ES-I3 (cell line): ENCODE data around the gene NRBF2.

Source experiments
- H3K36me3 ChIP-seq: 2 replicates; pipeline ENCODE4 v1.6.1; 2013; ENCODE audit warnings: mild to moderate bottlenecking, low read length, control low read depth, moderate library complexity; ENCODE audit not compliant: insufficient read depth
- H3K4me1 ChIP-seq: 2 replicates; pipeline ENCODE4 v1.6.1; 2013; ENCODE audit warnings: mild to moderate bottlenecking, control low read depth, low read length; ENCODE audit not compliant: insufficient read depth
- H3K9ac ChIP-seq: 2 replicates; pipeline ENCODE4 v1.6.1; 2013; ENCODE audit warnings: low read depth, mild to moderate bottlenecking, low read length, moderate library complexity
- H3K9me3 ChIP-seq: 2 replicates; pipeline ENCODE4 v1.6.1; 2013; ENCODE audit warnings: mild to moderate bottlenecking, low read length, moderate library complexity; ENCODE audit not compliant: control insufficient read depth, insufficient read depth

Gene NRBF2

DNA sequence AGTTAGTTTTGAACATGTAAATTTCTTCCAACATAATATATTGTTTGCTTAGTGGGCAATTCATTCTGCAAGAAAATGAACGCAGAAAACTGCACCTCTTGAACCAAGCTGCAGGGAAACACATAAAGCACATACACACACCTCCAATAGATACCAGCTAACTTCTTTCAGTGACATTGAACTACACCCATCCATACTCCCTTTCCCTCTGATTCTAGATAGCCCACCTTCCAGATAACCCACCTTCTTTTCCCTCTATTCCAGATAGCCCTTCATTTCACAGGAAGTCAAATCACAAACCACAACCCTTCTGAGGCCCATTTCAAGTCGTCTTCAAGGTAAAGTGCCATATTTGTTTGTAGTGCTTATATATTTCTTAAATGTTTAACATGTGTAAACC, 28.5 kb downstream of the NRBF2 start:
- H3K36me3 ChIP-seq = peaks cover 5% of the 10 kb centered on the region; the same call in 1 of the 2 replicates
- H3K9ac ChIP-seq = no peak overlapping the region
- H3K4me1 ChIP-seq = no peaks in the 10 kb centered on the region; the same call in 1 of the 2 replicates
- no peaks in the 10 kb centered on the region for H3K9me3 ChIP-seq

DNA sequence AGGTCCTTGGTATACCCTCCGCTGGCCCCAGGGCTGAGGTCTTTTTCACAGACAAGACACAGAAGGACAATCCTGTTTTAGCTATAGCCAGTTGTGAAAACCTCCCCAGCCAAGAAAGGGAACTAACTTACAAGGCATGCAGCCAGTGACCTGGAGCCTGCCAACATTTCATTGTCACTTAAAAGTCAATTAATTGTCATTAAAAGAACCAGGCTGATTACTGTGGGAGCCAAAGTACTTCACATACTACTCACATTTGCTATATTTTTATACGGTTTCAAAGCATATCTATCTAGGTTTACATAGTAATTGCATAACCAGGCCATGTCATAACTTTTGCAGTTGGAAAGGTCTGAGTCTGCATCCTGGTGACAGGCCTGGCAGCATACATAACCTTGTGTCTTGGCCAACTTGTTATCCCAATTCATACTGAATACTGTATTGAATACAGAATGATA, 31.1 kb downstream of the NRBF2 start:
- no peaks in the 10 kb centered on the region for H3K9me3 ChIP-seq
- no peaks in the 10 kb centered on the region; the same call in 1 of the 2 replicates for H3K4me1 ChIP-seq
- H3K36me3 ChIP-seq = peaks cover 15% of the 10 kb centered on the region

DNA sequence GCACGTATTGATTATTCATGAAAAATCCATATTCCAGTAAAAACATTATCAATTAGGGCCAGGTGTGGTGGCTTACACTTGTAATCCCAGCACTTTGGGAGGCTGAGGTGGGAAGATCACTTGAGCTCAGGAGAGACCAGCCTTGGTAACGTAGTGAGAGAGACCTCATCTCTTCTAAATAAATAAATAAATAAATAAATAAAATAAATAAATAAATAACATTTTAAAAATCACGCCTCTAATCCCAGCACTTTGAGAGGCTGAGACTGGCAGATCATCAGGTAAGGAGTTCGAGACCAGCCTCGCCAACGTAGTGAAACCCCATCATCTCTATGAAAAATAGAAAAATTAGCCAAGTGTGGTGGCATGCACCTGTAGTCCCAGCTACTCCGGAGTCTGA, 32.1 kb downstream of the NRBF2 start:
- Histone ChIP-seq H3K9me3 (no peaks in the 10 kb centered on the region), H3K36me3 (peaks cover 21% of the 10 kb centered on the region), H3K9ac (no peak overlapping the region), H3K4me1 (no peaks in the 10 kb centered on the region; the same call in 1 of the 2 replicates)

More for the DNA sequence above, 31.1 kb downstream of the NRBF2 start:
- H3K9ac ChIP-seq = no peak overlapping the region

DNA sequence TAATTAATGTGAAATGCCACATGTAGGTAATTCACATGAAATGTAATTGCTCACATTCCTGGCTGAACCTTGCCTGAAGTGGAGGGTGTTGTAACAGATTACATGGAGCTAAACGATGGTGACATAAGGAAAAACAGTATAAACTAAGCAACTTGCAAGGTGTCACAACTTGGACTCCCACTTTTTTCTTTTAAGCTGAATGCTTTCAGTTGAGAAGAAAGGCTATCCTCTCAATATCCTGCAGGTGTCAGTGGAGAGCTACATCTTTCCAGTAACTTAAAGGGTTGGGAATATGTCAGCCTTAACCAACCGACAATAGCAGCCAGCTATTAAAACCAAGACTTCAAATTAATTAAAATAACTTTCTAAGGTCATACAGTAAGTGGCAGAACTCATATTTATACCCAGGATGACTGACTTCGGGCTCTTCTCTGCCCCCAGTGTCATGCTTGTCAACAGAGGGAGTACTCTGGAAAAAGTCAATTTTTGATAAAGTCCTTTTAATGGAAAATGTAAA, 33.7 kb downstream of the NRBF2 start:
- Histone ChIP-seq H3K9me3 (no peaks in the 10 kb centered on the region), H3K9ac (no peak overlapping the region), H3K36me3 (peaks cover 26% of the 10 kb centered on the region), H3K4me1 (no peaks in the 10 kb centered on the region; the same call in 1 of the 2 replicates)

DNA sequence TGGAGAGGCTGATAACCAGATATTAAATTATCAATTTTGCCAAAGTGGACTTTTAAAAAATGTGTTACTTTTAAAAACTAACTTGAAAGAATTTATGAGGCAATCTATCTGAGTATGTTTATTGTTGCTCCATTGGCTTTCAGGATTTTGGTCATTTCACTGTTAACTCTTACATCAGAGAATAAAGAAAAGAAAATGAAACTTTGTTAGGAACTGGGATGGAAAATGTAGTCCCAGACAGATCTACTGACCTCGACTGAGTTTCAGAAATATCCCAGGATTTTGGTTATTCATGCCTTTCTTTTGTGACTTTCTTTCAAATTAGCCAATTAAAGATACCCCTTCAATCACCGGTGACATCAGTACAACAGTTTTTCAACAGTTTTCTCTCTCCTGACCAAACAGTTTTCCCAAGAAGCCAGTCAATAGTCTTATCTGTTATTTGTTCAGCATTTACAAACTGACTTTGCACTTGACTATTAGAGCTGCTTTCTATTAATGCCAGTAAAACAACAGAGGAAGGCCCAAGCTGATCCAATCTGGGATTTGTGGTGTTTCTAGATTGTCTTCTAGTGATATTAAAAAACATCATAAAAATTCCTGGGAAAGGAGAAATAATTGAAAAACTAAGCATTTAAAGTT, 35.8 kb downstream of the NRBF2 start:
- Histone ChIP-seq H3K9ac (no peak overlapping the region), H3K36me3 (peaks cover 33% of the 10 kb centered on the region), H3K9me3 (no peaks in the 10 kb centered on the region), H3K4me1 (no peaks in the 10 kb centered on the region)

DNA sequence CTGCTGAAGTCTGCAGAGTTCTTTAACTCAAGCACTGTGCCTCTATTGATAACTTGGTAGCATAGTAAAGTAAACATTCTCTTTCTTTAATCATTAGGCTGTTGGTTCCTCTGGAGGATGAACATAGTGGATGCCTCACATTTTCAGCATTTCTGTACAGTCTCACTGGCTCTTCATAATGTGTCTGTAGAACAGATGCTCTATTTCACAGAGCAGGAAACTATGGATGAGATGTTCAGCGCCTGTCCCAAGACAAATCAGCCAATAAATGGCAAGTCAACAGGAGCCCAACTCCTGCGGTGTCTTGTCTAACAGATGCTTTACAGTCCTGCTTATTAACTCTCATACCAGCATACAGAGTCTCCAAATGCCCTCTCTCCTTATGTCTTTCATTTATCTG, 36.5 kb downstream of the NRBF2 start:
- H3K9ac ChIP-seq = no peak overlapping the region
- peaks cover 37% of the 10 kb centered on the region for H3K36me3 ChIP-seq
- H3K4me1 ChIP-seq = no peaks in the 10 kb centered on the region

DNA sequence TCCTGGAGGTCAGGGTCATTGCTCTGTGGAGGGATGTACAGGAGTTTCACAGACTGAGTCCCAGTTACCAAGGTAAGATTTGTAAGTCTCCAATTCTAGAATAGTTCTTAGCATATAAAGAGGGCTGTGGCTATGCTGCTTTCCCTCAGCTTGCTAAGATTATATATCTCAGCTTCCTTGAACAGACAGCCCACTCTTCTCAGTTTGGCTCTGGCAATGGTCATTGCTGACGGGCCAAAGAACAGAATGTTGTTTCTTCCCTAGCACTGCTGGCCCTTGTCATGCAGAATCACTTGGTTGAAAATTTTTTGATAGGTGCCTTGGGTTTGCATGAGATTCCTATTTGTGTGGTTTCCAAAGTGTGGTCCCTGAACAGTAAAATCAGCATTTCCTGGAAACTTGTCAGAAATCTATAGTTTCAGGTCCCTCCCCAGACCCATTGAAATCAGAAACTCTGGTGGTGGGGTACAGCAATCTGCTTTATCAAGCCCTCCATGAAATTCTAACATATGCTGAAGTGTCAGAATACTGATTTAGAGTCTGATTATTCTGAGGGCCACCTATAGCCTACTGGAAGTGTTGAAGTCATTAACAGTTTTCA, 38.2 kb downstream of the NRBF2 start:
- H3K36me3 ChIP-seq = peaks cover 42% of the 10 kb centered on the region
- H3K4me1 ChIP-seq = no peaks in the 10 kb centered on the region
- no peak overlapping the region for H3K9ac ChIP-seq
- H3K9me3 ChIP-seq = no peaks in the 10 kb centered on the region

More for the DNA sequence above, 36.5 kb downstream of the NRBF2 start:
- H3K9me3 ChIP-seq = no peaks in the 10 kb centered on the region

DNA sequence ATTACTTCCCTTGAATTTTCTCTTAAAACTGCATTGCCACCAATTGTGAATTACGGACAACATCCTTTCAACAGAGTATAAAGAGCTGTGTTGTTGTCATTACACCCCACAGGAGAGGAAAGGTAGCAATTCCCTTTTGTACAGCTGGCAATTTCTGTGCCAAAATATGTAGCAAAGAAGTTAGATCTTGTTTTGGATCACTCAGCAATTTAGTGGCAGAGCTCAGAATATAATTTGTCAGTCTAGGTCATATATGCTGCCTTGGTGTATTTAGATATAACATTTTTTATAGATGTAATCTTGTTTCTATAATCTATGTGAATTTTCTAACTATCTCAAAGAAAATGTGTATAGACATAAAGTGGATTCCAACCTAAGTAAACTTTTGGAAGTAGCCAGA, 38.8 kb downstream of the NRBF2 start:
- Histone ChIP-seq H3K9me3 (no peaks in the 10 kb centered on the region), H3K36me3 (peaks cover 38% of the 10 kb centered on the region), H3K4me1 (no peaks in the 10 kb centered on the region), H3K9ac (no peak overlapping the region)

DNA sequence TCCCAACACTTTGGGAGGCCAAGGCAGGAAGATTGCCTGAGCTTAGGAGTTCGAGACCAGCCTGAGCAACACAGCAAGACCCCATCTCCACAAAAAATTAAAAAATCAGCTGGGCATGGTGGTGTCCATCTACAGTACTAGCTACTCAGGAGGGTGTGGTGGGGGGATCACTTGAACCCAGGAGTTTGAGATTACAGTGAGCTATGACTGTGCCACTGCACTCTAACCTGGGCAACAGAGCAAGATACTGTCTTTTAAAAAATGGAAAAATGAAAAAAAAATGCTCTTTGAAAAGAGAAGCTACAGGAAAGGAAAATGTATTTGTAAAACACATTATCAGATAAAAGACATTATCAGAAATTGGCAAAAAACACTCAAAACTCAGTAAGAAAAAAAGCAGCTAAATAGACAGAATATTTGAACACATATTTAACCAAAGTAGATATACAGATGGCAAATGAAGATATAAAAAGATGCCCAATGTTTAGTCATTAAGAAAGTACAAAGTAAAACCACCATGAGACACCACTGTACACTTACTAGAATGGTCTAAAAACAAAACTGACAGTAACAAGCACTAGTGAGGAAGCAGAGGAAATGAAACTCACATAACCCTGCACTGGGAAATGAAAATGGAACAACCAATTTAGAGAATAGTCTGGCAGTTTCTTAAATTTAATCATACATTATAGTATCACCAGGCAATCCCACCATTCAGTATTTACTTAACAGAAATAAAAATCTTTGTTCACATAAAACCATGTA, 40.5 kb downstream of the NRBF2 start:
- Histone ChIP-seq H3K9ac (no peak overlapping the region), H3K4me1 (no peaks in the 10 kb centered on the region), H3K36me3 (peaks cover 46% of the 10 kb centered on the region), H3K9me3 (no peaks in the 10 kb centered on the region)

DNA sequence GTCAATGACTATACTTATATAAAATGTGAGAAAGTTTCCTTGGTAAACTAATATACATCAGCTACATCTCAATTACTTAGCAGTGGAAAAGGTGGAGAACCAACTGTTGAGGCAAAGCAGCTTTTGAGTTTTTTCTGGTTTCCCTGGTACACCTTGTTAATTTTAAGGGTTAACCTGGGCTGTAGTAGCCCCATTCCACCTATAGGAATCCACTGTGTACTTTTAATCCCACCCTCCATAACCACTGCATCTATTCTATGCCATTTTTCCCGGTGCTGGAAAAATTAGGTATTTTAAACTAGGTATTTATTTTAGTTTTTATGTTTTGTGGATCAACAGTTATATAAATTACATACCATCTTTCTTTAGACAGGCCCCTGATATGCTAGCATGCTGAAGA, 42.4 kb downstream of the NRBF2 start:
- H3K9ac ChIP-seq = no peak overlapping the region
- no peaks in the 10 kb centered on the region for H3K4me1 ChIP-seq
- H3K9me3 ChIP-seq = no peaks in the 10 kb centered on the region
- H3K36me3 ChIP-seq = peaks cover 37% of the 10 kb centered on the region

DNA sequence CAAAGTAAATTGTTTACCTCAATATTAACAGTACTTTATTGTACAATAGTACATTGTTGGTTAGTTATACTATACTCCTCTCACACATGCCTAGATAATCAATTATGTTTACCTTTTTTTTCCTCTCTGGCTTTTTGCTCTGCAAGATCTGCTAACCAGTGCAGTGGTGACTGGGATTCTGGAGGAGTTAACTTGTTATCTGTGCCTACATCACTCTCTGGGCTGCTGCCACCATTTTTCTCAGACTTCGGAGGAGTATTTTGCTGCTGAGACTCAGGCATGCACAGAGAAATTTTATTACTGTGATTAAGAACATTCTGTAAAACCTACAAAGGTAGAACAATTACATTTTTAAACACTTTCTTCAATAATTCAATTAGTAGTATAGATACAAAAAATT, 59.7 kb downstream of the NRBF2 start:
- H3K9me3 ChIP-seq = no peaks in the 10 kb centered on the region
- peaks cover 51% of the 10 kb centered on the region for H3K36me3 ChIP-seq
- H3K4me1 ChIP-seq = no peaks in the 10 kb centered on the region
- H3K9ac ChIP-seq = no peak overlapping the region

DNA sequence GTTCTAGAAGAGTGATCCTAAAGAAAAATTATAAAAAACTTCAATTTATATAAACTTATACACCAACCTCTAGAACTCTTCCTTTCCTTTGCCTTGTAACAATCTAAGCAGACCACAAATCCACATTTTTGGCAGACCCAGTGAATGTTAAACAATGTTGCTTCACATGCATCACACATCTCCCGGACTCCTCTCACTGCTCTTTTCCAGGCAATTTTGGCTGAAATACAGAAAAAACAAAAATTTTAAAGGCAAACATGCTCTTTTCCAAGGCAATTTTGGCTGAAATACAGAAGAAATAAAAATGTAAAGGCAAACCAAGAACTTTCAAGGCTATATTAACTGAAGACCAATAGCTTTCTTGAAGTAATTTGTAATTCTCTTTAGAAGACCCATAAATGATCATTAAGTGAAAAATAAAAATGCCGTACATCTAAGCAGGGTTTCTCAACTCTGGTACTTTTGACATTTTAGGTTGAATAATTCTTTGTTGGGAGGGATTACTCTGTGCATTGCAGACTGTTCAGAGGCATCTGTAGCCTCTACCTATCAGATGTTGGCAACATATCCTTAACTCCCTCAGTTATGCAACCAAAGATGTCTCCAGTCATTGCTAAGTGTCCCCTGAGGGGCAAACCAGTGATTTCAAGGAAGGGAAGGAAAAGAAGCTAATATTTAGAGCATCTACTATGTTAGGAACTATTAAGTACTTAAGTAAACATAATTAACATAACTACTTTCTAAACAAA, 64.4 kb downstream of the NRBF2 start:
- H3K4me1 ChIP-seq = peaks cover 10% of the 10 kb centered on the region
- H3K36me3 ChIP-seq = peaks cover 27% of the 10 kb centered on the region
- H3K9ac ChIP-seq = no peak overlapping the region
- H3K9me3 ChIP-seq = no peaks in the 10 kb centered on the region

DNA sequence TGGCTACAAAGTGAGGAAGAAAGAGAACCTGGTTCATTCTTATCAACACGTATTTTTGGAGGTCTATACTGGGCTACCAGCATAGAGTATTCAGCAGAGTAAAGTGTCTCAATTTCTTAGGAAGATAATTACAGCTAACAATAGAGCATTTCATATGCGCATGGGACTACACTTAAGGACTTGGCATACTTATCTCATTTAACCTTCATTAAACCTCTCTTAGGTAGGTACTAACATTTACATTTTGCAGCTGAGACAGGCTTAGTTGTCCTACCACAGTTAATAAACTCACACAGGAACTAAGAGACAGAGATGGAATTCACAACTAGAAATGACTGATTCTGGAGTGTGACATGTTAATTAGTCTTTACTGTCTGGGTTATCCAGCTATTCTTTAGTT, 66.6 kb downstream of the NRBF2 start:
- peaks cover 13% of the 10 kb centered on the region for H3K4me1 ChIP-seq
- H3K9me3 ChIP-seq = no peaks in the 10 kb centered on the region
- H3K36me3 ChIP-seq = peaks cover 14% of the 10 kb centered on the region
- no peak overlapping the region for H3K9ac ChIP-seq

DNA sequence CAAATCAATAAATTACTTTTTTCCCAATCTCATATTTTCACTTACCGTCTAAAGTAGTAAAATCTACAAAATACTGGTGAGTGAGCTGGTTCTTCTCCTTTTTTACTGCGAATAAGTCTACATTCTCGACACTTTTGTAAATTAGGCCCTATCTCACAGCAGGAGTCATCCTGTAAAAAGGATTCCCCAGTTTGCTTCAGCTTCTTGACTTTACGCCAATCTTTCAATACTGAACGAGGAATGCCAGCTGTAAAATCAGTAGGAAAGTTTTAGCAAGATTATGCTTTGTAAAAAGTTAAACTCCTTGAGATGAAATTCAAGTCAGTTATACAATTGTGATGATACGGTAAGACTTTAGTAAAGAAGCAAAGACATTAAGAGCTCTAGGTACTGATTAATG, 67.3 kb downstream of the NRBF2 start:
- H3K4me1 ChIP-seq = peaks cover 19% of the 10 kb centered on the region
- peaks cover 11% of the 10 kb centered on the region for H3K36me3 ChIP-seq
- no peak overlapping the region for H3K9ac ChIP-seq
- H3K9me3 ChIP-seq = no peaks in the 10 kb centered on the region
